ENCODE measurements around the gene SPRY4.

SPRY4 gene

DNA sequence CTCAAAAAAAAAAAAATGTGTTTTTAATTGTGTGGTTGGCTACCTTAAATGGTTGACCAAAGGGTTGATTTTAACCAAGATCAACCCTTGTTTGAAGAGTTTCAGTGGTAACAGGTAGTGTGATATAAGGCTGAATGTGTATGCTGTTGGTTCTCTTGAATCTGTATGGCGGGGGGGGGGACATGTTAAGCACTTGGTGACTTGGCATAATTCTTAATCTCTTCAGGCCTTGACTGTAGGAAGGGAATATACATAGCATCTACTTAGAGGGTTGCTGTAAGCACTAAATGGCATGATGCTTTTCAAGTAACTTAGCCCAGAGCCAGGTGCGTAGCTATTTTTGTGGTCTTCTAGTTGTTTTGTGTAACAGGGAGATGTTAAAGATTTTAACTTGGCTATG is 5.6 kb upstream of the SPRY4 start:
- no peak for DNase-seq

DNA sequence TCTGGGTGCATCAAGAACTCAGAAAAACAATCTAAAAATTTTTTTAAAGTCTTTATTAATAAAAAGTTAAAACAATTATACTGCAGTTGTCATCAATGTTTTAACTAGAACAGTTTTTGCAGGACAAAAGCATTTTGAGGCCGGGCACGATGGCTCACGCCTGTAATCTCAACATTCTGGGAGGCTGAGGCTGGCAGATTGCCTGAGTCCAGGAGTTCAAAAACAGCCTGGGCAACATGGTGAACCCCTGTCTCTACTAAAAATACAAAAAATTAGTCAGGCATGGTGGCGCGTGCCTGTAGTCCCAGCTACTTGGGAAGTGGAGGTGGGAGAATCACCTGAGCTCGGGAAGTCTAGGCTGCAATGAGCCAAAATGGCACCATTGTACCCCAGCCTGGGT is 5.2 kb upstream of the SPRY4 start:
- no peak for DNase-seq

- DNase-seq = no peak
These were observed 2.5 kb upstream of the SPRY4 start for GRCh38 chr5:142327111-142327842.

GRCh38 chr5:142326480-142326938 is 1.7 kb upstream of the SPRY4 start:
- DNase-seq = no peak

GRCh38 chr5:142325725-142326479 is 1.1 kb upstream of the SPRY4 start:
- DNase-seq = no peak

DNA sequence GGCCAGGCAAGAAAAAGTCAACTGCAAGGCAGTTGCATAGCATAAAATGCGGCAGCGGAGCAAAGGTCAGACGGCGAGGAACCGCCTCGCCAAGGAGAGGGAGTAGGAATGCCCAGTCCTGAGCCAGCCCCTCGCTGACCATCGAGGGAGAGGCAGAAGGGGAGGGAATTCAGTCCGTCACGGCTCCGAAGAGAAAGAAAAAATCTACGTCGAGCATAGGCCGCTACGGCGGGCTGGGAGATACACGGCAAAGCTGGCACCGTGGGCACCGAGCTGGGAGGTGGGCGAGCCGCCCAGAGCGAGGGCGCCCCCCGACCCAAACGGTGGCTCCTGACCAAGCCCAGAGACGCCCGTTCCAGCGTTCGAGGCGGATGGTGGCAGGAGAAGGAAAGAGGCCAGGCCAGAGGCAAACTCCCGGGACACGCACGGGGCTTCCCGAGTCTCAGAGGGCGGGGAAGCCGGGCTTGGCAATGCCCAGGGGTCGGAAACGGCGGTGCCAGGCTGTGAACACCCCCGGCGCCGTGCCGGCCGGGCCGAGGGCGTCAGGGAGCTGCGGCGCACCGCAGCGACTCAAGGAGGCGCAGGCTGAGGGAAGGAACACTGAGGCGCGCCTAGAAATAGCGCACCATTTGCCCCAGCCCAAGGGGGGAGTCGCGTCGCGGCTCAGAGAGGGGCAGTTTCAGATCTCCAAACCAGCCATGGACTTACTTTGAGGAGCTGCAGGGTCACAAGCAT is 518 bp downstream of the SPRY4 start:
- no peak for DNase-seq

- DNase-seq = no peak
These were observed 1.2 kb downstream of the SPRY4 start for GRCh38 chr5:142323480-142324135.

- no peak for DNase-seq
These were observed 1.9 kb downstream of the SPRY4 start for GRCh38 chr5:142322747-142323479.

DNA sequence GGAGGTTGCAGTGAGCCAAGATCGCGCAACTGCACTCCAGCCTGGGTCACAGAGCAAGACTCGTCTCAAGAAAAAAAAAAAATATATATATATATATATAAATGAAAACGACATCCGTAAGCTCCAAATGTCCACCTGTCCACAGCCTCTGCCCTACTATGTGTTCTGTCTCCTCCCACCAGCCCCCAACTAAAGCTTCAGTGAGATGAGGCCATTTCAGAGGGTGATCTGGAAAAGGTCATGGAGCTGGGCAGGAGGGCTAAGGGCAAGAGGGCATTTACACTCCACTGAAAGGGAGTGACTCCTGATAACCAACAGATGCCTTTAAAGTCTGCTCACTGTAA is 2.4 kb downstream of the SPRY4 start:
- DNase-seq = no peak

GRCh38 chr5:142320851-142321560 is 3.8 kb downstream of the SPRY4 start:
- no peak for DNase-seq

- DNase-seq = no peak
These were observed 4.4 kb downstream of the SPRY4 start for GRCh38 chr5:142320430-142320738.

DNA sequence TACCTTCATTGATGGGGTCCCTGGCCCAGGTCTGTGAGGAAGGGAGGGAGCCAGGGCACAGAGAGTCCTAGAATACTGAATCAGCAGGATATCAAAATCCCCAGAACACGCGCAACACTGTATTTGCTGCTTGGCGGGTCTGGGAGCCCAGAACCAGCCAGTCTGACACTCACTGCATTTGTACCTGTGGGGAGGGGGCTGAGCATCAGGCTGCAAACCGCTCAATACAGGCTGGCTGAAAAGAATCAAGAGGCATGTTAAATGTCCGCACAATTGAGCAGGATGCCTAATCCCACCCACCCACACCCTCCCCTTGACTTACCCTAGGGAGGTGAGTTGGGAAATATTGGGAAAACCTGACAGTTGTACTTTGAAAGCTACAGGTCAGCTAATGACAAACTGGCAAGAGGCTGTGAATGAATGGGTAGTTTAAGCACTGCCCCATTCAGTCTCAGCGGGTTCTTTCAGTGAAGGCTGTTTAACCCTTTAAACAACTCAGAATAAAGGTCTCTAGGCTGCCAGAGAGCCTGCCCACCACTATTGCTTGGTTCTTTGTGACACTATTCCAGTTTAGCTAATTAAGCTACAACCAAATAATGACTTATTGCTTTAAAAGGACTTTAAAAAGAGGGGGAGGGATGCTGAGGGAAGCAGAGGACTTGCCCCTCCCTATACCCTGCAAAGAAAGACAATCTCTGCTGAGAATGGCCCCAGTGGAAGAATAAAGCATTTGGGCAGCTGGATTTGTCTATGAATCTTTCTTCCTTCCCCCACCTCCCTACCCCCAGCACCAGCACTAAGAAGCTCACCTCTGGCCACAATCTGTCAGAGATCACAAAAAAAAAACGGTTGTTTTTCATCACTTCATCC is 5.0 kb downstream of the SPRY4 start:
- DNase-seq = no peak

- DNase-seq = no peak
These were observed 5.7 kb downstream of the SPRY4 start for GRCh38 chr5:142319105-142319504.

DNA sequence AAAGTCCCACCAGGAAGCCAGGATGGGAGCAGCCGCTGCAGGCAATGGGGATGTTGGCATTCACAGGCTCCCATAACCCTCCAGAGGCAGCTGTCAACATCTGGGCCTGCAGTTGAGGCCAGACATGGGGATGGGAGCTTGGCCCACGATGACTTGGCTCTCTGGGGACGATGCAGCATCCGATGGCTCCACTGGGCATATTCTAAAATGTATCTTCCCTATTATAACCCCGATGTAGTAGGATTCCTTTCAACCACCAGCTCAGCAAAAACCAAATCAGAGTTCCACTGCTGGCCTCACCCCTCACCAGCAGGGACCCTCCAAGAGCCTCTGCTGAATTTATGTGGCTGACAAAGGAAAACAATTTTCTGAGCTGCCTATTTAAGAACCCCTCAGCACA is 7.1 kb downstream of the SPRY4 start:
- DNase-seq = no peak

DNA sequence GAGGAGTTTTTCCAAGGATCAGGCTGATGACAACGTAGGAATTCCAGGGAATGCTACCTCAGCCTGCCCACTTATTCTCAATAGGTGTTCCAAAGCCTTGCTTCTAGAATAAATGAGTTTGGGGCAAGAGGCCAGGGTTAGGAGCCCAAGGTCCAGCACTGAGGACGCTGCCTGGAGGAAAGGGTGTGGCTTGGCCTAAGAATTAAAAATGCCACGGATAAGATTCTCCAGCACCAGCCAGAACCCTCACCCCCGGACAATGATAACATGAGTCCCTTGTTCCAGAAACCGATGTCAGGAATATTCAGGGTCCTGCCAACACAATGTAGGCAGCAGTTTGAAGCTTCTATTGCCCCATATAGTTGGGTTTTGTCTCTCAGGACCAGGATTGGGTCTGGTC is 7.6 kb downstream of the SPRY4 start:
- no peak for DNase-seq

DNA sequence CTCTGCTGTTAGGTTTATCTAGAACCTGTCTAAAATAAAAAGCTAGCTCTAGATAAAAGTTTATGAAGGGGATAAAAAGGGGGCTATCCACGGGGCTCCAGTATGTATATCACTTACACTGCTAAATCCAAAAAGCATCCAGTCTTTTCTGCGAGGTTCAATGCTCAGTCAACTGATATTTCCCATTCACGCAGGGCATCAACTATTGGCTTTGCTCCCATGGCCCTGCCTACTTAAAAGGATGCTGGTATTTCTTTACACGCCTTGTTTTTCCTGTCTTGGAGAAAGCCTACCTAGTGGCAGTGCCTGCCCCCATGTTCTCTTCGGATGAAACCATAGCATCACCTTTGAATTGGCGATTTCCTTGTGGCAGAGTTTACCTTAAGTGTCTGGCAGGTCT is 8.1 kb downstream of the SPRY4 start:
- no peak for DNase-seq

GRCh38 chr5:142316051-142316450 is 8.8 kb downstream of the SPRY4 start:
- DNase-seq = no peak

GRCh38 chr5:142315096-142315900 is 9.5 kb downstream of the SPRY4 start:
- DNase-seq = no peak

- DNase-seq = no peak
These were observed 10.2 kb downstream of the SPRY4 start for GRCh38 chr5:142314606-142315005.

- no peak for DNase-seq
These were observed 10.7 kb downstream of the SPRY4 start for GRCh38 chr5:142314109-142314508.
